ENCODE results near the gene OR11G2. TPM values are rescaled to one million over a fixed set of nuclear protein-coding genes. Genes with fewer than 3 reads are reported as not detected.

OR11G2 gene, protein sequence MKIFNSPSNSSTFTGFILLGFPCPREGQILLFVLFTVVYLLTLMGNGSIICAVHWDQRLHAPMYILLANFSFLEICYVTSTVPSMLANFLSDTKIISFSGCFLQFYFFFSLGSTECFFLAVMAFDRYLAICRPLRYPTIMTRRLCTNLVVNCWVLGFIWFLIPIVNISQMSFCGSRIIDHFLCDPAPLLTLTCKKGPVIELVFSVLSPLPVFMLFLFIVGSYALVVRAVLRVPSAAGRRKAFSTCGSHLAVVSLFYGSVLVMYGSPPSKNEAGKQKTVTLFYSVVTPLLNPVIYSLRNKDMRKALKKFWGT
- total RNA-seq, result not detected
- polyA plus RNA-seq, result not detected
- long read RNA-seq, donor 1, result 0 reads
- long read RNA-seq, donor 2, result 0 reads

DNA sequence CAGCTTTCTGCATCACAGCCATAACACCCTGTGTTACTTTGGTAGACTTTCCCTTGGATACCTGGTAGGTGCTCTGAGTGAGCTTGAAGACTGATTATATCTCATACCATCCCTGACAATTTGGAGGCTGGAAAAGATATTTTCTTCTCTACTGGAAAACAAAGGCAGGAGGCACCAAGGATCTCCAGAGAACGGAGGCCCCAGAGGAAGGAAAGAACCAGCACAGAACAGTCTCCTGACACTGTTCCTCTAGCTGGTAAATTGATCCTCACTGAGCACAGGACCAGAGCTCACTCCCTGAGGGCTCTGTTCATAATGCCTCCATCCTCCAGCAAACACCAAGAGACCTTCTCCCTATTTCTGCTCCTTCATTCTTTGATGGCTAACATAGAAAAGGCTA, at the start of gene OR11G2:
Gene OR11G2 (plus strand): TSS at position 301 of the 400 bp plus-strand sequence. CDS start 6,542 bp downstream, outside the sequence.
- Histone ChIP-seq H3K4me3 (no peak within 1 kb of the TSS), H3K27me3 (replicated peaks in 1 of 7) (no peaks in the 10 kb centered on the region), H3K4me1 (no peaks in the 10 kb centered on the region), H3K36me3 (no peaks in the 10 kb centered on the region), H3K27ac (no peak within 1 kb of the TSS), H3K9me3 (no peaks in the 10 kb centered on the region)
- intact Hi-C loops (cut with DNase I; ENCODE audit: low total_unique reads), result no loop called here
- WGBS, 5 donors, result 54 to 80% (median 74%) methylated on average over 1 of the region's 1 CpG
- no peak for TF ChIP-seq POLR2AphosphoS5 (IDR thresholded peaks at IDR 0.05)
- TF ChIP-seq, protein P1, sequence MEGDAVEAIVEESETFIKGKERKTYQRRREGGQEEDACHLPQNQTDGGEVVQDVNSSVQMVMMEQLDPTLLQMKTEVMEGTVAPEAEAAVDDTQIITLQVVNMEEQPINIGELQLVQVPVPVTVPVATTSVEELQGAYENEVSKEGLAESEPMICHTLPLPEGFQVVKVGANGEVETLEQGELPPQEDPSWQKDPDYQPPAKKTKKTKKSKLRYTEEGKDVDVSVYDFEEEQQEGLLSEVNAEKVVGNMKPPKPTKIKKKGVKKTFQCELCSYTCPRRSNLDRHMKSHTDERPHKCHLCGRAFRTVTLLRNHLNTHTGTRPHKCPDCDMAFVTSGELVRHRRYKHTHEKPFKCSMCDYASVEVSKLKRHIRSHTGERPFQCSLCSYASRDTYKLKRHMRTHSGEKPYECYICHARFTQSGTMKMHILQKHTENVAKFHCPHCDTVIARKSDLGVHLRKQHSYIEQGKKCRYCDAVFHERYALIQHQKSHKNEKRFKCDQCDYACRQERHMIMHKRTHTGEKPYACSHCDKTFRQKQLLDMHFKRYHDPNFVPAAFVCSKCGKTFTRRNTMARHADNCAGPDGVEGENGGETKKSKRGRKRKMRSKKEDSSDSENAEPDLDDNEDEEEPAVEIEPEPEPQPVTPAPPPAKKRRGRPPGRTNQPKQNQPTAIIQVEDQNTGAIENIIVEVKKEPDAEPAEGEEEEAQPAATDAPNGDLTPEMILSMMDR (IDR thresholded peaks at IDR 0.05 in 8 of 11, conservative IDR thresholded peaks at IDR 0.05 in 3 of 11), result no peak
- TF ChIP-seq POLR2A (IDR thresholded peaks at IDR 0.05), result no peak
- DNase-seq, result no peak

DNA sequence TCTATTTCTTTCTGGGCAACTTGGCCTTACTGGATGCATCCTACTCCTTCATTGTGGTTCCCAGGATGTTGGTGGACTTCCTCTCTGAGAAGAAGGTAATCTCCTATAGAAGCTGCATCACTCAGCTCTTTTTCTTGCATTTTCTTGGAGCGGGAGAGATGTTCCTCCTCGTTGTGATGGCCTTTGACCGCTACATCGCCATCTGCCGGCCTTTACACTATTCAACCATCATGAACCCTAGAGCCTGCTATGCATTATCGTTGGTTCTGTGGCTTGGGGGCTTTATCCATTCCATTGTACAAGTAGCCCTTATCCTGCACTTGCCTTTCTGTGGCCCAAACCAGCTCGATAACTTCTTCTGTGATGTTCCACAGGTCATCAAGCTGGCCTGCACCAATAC, 46.8 kb upstream of the OR11G2 start:
- TF ChIP-seq POLR2A (IDR thresholded peaks at IDR 0.05) (no peak), POLR2AphosphoS5 (IDR thresholded peaks at IDR 0.05) (no peak)
- TF ChIP-seq, protein P1 (IDR thresholded peaks at IDR 0.05 in 8 of 11, conservative IDR thresholded peaks at IDR 0.05 in 3 of 11), result no peak
- DNase-seq, result no peak
- no peaks in the 10 kb centered on the region for H3K9me3 ChIP-seq
- no peak overlapping the region for H3K27ac ChIP-seq
- H3K36me3 ChIP-seq, result no peaks in the 10 kb centered on the region
- intact Hi-C loops (cut with DNase I; ENCODE audit: low total_unique reads), result no loop called here
- H3K4me3 ChIP-seq, result no peak overlapping the region
- no peaks in the 10 kb centered on the region for H3K4me1 ChIP-seq
- WGBS, 5 donors, result 36 to 73% (median 43%) methylated on average over 7 of the region's 7 CpGs
- no peaks in the 10 kb centered on the region for H3K27me3 ChIP-seq (replicated peaks in 1 of 7)

DNA sequence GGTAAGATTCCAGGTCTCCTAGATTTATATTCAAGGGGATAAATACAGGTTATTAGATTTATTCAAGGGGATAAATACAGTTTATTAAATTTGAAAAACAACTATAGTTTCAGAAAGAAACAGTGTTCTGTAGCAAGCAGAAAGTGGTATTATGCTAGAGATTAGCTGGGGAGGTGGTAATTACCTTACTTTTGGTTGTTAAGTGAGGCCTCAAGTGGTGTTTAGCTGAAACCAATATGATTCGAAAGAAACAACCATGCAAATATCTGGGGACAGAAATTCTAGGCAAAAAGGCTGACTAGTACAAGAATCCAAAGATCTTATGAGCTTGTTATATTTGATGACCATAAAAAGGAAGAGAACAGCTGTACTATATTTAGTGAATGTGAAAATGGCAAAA, 45.9 kb upstream of the OR11G2 start:
- no peaks in the 10 kb centered on the region for H3K4me1 ChIP-seq
- no peak for DNase-seq
- H3K27me3 ChIP-seq (replicated peaks in 1 of 7), result no peaks in the 10 kb centered on the region
- no peak overlapping the region for H3K27ac ChIP-seq
- no peak overlapping the region for H3K4me3 ChIP-seq
- TF ChIP-seq, protein P1 (IDR thresholded peaks at IDR 0.05 in 8 of 11, conservative IDR thresholded peaks at IDR 0.05 in 3 of 11), result no peak
- TF ChIP-seq POLR2A (IDR thresholded peaks at IDR 0.05) (no peak), POLR2AphosphoS5 (IDR thresholded peaks at IDR 0.05) (no peak)
- intact Hi-C loops (cut with DNase I; ENCODE audit: low total_unique reads), result no loop called here
- no peaks in the 10 kb centered on the region for H3K9me3 ChIP-seq
- no peaks in the 10 kb centered on the region for H3K36me3 ChIP-seq
- WGBS, 5 donors, result 55 to 66% (median 57%) methylated on average over 1 of the region's 1 CpG

DNA sequence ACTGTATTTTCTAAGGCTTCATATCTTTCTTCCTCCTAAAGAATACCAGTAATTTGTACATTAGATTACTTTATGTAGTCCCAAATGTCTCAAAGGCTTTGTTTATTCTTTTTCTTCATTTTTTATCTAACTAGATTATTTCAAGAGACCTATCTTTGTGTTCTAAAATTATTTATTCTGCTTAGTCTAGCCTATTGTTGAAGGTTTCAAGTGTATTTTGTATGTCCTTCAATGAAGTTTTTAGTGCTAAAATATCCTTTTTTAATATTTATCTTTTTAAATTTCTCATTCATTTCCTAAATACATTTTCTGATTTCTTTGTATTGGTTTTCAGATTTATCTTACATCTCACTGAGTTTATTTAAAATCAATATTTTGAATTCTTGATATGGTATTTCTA, 26.2 kb upstream of the OR11G2 start:
- intact Hi-C loops (cut with DNase I; ENCODE audit: low total_unique reads), result no loop called here
- Histone ChIP-seq H3K4me1 (no peaks in the 10 kb centered on the region), H3K27me3 (replicated peaks in 1 of 7) (no peaks in the 10 kb centered on the region), H3K36me3 (no peaks in the 10 kb centered on the region), H3K9me3 (peaks cover 5 to 44% (median 36%) of the 10 kb centered on the region in 8 donors), H3K4me3 (no peak overlapping the region), H3K27ac (no peak overlapping the region)
- DNase-seq, result no peak
- TF ChIP-seq POLR2A (IDR thresholded peaks at IDR 0.05) (no peak), POLR2AphosphoS5 (IDR thresholded peaks at IDR 0.05) (no peak)
- TF ChIP-seq, protein P1 (IDR thresholded peaks at IDR 0.05 in 8 of 11, conservative IDR thresholded peaks at IDR 0.05 in 3 of 11), result no peak

Data from spleen (tissue), 13 donors.